ENCODE data around the gene ALPI. TPM values are rescaled to one million over a fixed set of nuclear protein-coding genes. Genes with fewer than 3 reads are reported as not detected.

ALPI gene
- total RNA-seq, 1 experiment from 2014 or later = not detected

DNA sequence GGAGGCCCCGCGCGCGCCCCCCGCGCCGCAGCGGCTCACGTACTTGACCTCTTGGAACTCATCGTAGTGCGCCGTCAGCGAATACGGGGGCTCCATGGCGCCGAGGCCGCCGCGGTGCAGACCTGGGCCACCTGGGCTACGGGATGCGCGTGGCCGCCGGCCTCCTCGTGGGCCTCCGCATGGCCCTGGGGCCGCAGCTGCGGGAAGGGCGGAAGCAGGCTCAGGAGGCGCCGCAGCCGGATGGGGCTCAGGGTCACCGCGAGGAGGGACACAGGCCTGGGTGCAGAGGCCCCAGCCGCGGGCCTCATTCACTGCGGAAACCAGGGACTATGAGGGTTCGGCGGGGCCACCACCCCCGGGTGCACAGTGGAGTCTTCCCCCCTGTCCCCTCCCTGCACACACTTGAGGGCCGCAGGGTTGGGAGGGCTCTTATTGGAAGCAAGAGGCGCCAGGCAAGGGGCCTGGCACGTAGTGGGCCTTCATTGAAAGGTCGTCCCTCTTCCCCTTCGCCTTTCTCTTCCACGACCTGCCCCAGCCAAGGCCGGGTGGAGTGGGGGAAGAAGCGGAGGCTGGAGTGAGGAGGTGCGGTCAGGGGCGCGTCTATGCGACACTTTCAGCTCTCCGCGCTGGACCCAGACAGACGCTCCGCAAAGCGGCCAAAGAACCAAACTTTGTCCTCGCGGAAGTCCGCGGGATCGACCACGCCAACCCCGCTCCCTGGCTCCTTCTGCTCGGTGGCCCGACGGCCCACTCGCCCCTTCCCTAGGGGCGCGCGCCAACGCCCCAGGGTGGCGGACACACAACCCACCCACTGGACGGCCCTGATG lies 30.8 kb downstream of the ALPI start:
- no peak overlapping the region for H3K27ac ChIP-seq (ENCODE audit: low read length)
- H3K27me3 ChIP-seq (ENCODE audit: control insufficient read depth, insufficient read depth, low read length) = no peaks in the 10 kb centered on the region; the same call in 1 of the 2 replicates
- TF ChIP-seq POLR2AphosphoS5 (IDR thresholded peaks at IDR 0.05; ENCODE audit: low read depth, low read length) (no peak), TCF7L2 (IDR thresholded peaks at IDR 0.05; ENCODE audit: low read depth, low read length) (no peak), SIN3A (IDR thresholded peaks at IDR 0.05; ENCODE audit: borderline replicate concordance, insufficient read depth, low read depth, low read length) (no peak)
- TF ChIP-seq, protein P1, sequence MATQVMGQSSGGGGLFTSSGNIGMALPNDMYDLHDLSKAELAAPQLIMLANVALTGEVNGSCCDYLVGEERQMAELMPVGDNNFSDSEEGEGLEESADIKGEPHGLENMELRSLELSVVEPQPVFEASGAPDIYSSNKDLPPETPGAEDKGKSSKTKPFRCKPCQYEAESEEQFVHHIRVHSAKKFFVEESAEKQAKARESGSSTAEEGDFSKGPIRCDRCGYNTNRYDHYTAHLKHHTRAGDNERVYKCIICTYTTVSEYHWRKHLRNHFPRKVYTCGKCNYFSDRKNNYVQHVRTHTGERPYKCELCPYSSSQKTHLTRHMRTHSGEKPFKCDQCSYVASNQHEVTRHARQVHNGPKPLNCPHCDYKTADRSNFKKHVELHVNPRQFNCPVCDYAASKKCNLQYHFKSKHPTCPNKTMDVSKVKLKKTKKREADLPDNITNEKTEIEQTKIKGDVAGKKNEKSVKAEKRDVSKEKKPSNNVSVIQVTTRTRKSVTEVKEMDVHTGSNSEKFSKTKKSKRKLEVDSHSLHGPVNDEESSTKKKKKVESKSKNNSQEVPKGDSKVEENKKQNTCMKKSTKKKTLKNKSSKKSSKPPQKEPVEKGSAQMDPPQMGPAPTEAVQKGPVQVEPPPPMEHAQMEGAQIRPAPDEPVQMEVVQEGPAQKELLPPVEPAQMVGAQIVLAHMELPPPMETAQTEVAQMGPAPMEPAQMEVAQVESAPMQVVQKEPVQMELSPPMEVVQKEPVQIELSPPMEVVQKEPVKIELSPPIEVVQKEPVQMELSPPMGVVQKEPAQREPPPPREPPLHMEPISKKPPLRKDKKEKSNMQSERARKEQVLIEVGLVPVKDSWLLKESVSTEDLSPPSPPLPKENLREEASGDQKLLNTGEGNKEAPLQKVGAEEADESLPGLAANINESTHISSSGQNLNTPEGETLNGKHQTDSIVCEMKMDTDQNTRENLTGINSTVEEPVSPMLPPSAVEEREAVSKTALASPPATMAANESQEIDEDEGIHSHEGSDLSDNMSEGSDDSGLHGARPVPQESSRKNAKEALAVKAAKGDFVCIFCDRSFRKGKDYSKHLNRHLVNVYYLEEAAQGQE (IDR thresholded peaks at IDR 0.05; ENCODE audit: insufficient read depth in 1 of 2, low read depth in 2 of 2, low read length in 1 of 2) = no peak
- TF ChIP-seq, protein P2, sequence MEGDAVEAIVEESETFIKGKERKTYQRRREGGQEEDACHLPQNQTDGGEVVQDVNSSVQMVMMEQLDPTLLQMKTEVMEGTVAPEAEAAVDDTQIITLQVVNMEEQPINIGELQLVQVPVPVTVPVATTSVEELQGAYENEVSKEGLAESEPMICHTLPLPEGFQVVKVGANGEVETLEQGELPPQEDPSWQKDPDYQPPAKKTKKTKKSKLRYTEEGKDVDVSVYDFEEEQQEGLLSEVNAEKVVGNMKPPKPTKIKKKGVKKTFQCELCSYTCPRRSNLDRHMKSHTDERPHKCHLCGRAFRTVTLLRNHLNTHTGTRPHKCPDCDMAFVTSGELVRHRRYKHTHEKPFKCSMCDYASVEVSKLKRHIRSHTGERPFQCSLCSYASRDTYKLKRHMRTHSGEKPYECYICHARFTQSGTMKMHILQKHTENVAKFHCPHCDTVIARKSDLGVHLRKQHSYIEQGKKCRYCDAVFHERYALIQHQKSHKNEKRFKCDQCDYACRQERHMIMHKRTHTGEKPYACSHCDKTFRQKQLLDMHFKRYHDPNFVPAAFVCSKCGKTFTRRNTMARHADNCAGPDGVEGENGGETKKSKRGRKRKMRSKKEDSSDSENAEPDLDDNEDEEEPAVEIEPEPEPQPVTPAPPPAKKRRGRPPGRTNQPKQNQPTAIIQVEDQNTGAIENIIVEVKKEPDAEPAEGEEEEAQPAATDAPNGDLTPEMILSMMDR (IDR thresholded peaks at IDR 0.05) = no peak
- no peak for DNase-seq (ENCODE audit: low read depth, low spot score)
- in situ Hi-C loops (cut with HindIII; ENCODE audit: low pct_unique_long_range_greater_than_20kb, low sequenced_read_pairs) = no loop called here
- CTCF ChIA-PET = no interaction called here
- no peaks in the 10 kb centered on the region for H3K4me1 ChIP-seq (ENCODE audit: control insufficient read depth, insufficient read depth, low read length)
- intact Hi-C loops (cut with micrococcal nuclease; ENCODE audit: unreplicated experiment) = no loop called here
- no peaks in the 10 kb centered on the region for H3K9me3 ChIP-seq (ENCODE audit: control insufficient read depth, insufficient read depth, low read depth, low read length)
- no peak; the same call in 1 of the 2 replicates for ATAC-seq
- POLR2A ChIA-PET = no interaction called here
- H3K36me3 ChIP-seq (ENCODE audit: control insufficient read depth, insufficient read depth, low read length) = no peaks in the 10 kb centered on the region
- BruUV-seq (replicated peaks) = no TSS peak
- peak overlapping the region in 1 of 2 experiments; percentile 31; a peak in 2 of 4 replicates for H3K4me3 ChIP-seq (ENCODE audit: low read depth in 2 of 2, low read length in 2 of 2)

DNA sequence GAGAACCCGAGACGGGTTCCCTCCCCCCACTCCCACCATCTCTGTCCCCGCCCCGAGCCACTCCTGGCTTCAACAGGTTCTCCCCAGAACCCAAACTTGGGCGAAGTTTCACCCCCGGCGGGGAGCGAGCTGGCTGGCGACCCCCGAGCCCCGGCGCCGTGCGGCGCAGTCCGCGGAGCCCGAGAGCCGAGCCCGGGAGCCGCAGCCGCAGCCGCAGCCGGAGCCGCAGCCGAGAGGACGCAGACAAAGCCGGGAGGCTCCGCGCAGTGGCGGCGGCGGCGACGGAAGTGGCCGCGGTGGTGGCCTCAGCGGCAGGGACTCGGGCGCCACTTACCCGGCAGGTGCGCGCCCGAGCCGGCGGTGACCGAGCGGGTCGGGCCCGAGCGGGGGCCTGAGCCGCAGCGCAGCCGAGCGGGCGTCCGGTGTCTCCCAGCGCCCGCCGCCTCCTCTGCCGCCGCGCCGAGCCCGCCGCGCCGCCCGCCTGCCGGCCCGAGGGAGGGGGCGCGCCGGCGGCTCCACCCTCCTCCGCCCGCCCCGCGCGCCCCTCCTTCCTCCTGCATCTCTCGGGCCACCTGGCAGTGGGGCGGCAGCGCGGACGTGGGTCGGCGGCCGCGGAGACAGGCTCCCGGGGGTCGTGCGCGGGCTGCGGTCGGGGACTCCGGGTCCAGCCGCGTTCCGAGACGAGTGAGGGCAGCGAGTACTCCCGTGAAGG lies 31.6 kb downstream of the ALPI start, which contains the start of gene ECEL1:
ECEL1 (minus strand) TSS at position 450 of the 712 bp plus-strand sequence. CDS start 1,181 bp downstream, outside the sequence.
- intact Hi-C loops (cut with micrococcal nuclease; ENCODE audit: unreplicated experiment) (no loop called here), in situ Hi-C loops (cut with HindIII; ENCODE audit: low pct_unique_long_range_greater_than_20kb, low sequenced_read_pairs) (no loop called here)
- BruUV-seq (replicated peaks) = no TSS peak
- H3K4me3 ChIP-seq (ENCODE audit: low read depth in 2 of 2, low read length in 2 of 2) = peak within 1 kb of the TSS in 1 of 2 experiments; percentile 31; a peak in 2 of 4 replicates
- TF ChIP-seq TCF7L2 (IDR thresholded peaks at IDR 0.05; ENCODE audit: low read depth, low read length) (no peak), POLR2AphosphoS5 (IDR thresholded peaks at IDR 0.05; ENCODE audit: low read depth, low read length) (no peak)
- TF ChIP-seq, protein P1 (IDR thresholded peaks at IDR 0.05; ENCODE audit: insufficient read depth in 1 of 2, low read depth in 2 of 2, low read length in 1 of 2) = no peak
- H3K27me3 ChIP-seq (ENCODE audit: control insufficient read depth, insufficient read depth, low read length) = no peaks in the 10 kb centered on the region; the same call in 1 of the 2 replicates
- no peaks in the 10 kb centered on the region for H3K9me3 ChIP-seq (ENCODE audit: control insufficient read depth, insufficient read depth, low read depth, low read length)
- POLR2A ChIA-PET = no interaction called here
- H3K27ac ChIP-seq (ENCODE audit: low read length) = no peak within 1 kb of the TSS
- CTCF ChIA-PET = no interaction called here
- ATAC-seq (peak; percentile 19), DNase-seq (ENCODE audit: low read depth, low spot score) (no peak)
- H3K36me3 ChIP-seq (ENCODE audit: control insufficient read depth, insufficient read depth, low read length) = no peaks in the 10 kb centered on the region
- H3K4me1 ChIP-seq (ENCODE audit: control insufficient read depth, insufficient read depth, low read length) = no peaks in the 10 kb centered on the region
